Right forelimb (tissue), 1 donor: ENCODE results near the gene RHBDD1.
"Not testable (repeated sequence)": the region's sequence is repeated elsewhere in the genome, so short reads cannot be mapped to it uniquely, and the experiment has no call there.

Experiments
- DNase-seq: peaks from one replicate; pipeline ENCODE4 v3.0.0-alpha.2; 2018

Gene RHBDD1

DNA sequence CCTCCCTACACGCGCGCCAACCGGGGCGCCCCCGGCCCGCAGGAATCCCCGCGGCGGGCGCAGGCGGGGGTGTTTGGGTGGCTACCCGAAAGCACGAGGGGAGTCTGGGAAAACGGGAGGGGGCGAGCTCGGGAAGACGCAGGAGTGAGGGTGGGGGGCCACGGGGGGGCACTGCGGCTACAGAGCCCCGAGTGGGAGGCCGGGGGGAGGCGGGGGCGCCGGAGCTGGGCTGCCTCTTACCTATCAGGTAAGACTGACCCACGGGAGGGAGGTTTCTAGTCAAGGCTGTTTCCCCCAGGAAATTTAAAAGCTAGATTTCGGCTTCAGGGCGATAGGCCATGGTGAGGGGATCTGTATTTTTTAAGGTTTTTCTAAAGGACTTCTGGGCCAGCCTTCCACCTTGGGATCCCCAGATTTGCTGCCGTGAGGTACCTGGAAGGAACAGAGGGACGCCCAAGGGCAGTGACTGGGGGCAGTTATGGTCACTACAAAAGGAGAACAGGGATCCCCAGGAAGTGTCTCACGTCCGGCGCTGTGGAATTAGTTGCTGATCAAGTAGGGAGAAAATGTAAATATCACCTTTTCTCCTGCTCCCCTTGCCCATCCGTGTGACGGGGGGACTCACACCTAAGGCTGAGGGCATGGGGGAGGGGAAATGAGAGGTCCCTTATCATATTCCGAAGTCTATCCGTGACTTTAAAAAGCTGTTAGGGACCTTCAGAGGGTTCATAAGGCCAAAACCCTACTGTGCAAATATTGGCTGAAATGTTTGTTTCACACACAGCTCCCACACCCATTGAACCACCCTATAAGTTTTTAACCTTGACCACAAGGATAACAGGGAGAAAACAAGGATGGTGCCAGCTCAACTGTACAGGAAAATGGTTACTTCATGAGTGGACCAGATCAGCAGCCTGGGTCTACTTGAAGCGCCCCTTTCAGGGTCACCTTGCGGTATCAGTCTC is 35.6 kb upstream of the RHBDD1 start:
- no peak for DNase-seq

DNA sequence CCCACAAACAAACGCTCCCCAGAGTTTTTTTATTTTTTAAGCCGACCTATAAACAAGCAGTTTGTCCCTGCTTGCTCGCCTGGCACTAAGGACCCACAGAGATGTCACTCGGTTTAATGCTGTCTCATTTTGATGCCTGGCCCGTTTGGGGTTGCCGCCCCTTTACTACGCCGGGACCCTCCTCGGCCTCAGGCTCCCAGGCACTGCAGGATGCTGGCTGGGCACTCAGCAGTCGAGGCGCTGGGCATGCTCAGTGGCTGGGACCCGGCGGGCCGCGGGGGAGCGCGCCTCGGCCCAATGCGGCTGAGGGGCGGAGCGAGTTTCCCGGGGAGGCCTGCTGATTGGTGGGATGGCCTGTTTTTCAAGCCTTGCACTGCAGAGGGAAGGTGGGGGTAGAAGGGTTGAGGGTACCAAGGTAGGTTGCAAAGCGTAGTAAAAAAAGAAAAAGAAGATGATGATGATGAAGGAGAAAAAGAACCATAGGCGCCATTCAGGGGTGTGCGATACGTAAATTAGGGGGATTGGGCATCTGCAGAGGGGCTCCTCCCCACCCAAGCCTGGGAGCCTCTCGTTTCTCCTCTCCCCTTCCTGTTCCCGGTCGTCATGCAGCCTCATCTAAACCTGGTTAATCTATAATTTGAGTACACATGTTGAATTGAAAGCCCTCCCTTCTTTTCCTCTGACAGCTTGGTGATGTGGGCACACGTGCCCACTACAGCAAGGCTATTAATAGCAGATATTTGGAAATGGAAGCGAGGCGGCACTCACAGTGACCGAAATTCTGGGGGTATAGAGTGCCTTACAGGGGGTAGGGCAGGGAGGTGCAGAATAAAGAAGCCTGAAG is 34.7 kb upstream of the RHBDD1 start:
- peak; percentile 86 for DNase-seq

DNA sequence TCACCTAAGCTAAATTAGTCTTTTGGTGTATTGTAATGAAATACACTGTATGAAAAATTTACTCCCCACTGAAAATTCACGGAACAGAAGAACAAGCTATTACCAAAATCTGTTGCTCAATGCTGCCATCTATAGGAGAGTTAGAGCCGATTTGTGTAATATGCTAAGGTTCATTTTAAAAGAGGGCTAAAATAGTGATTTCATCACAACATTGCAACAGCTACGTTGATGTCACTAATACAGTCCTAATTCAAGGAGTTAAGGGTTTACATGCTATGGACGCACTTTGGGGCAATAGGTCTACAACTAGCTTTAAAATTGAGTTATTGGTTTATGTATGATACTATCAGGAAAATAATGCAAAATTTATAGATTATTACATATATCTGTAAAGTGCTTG is 33.3 kb upstream of the RHBDD1 start:
- DNase-seq, result no peak

DNA sequence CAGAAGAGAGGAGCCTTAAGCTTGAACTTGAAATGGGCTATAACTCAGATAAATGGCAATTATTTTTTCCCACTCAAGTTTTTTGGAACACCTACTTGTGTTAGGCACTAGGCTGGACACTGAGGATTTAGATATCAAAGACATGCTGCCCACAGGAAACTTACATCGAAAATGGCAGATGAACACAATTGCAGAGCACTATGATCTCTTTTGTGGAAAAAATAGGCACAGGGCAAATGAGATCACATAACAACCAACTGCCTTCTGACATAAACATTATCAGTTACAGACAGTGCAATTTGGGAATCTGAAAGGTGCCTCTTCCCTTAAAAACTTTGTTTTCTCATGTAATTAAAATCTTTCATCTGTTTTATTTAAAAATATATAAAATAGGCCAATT is 32.4 kb upstream of the RHBDD1 start:
- DNase-seq, result no peak

DNA sequence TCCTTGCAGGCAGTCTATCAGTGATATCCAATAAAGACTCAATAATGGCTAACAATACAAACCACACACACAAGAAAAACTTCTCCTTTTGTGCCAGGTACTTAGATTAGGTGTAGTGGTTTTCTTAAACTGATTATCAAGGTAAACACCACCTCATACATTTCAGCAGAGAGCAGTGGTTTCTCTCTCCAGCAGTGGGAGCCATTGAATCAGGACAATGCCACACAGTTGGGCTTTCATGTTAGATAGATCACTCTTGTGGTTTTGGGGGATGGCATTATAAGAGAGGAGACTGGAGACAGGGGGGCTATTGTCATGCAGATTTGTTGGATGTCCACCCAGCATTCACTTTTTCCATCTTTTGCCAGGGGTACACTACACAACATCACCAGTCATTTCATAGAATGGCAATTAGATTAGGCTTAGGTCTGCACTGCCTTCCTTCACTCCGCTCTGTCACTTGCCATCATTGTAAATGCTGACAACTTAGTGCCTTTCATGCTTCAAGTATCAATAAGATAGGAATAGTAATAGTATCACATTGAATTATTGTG is 22.6 kb upstream of the RHBDD1 start:
- no peak for DNase-seq

DNA sequence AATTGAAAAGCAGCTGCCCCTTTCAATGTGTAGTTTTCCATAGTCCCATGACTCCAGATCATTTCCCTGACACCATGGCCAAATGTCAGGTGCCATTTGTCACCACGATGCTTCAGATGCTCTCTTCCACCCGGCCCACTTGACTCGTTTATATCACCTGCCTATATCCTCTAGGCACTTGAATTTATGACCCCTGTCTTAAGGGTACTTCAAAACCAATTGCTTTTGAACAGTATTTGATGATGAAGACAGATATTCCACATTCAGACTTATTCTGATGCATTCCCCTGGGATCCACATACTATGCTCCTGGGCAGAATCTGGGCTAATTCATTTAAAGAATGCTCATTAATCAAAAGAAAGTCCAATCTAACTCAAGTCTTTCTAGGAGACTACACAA is 16.9 kb upstream of the RHBDD1 start:
- DNase-seq, result no peak

DNA sequence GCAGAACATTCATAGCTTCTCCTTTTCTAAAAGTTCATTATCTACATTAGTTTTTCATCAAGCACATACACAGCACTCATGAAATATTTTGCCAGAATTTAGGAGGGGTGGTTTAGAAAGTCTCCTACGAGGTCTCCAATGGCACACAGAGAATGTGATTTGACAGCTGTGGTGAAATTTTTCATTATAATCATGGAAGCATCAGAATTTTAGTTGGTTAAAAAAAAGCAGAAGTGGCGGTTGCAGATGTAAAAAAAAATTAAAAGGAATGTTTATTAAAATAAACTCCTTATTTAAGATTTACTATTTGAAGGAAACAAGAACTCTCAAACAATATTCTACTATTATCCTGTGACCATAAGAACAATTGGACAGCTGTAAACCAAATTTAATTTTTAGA is 10.8 kb upstream of the RHBDD1 start:
- no peak for DNase-seq

DNA sequence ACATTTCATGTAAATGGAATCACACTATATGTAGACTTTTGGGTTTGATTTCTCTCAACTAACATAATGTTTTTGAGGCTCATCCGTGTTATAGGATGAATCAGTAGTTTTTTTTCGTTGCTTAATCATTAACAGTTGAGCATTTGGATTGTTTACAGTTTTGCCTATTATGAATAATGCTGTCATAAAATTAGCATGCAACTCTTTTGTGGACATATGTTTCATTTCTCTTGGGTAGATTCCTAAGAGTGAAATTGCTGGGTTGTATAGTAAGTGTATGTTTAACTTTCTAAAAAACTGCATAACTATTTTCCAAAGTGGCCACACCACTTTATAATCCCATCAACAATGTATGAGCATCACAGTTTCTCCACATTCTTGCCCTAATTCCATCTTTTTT is 7.7 kb upstream of the RHBDD1 start:
- DNase-seq, result no peak

DNA sequence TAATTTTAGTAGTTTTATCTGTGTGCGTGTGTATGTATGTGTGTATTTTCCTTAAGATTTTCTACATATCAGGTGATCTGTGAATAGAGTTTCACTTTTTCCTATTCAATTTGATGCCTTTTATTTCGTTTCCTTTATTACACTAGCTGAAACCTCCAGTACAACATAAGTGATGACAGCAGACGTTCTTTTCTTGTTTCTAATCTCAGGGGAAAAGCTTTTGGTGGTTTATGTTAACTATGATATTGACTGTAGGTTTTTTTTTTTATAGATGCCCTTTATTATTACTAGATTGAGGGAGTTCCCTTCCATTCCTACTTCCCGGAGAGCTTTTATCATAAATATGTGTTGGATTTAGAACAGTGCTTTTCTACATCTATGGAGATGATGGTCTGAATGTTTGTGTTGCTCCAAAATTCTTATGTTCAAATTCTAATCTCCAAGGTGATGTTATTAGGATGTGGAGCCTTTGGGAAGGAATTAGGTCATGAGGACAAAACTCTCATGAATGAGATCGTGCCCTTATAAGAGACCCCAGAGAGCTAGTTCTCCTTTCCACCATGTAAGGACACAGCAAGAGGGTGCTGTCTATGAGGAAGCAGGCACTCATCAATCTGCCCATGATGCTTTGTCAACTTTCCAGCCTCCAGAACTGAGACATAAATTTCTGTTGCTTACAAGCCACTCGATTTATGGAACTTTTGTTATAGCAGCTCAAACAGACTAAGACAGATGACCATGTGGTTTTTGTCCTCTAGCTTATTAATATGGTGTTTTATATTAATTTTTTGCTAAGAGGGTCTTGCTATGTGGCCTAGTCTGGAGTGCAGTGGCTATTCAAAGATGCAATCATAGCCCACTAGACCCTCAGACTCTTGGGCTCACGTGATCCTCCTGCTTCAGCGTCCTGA is 5.9 kb upstream of the RHBDD1 start:
- DNase-seq, result no peak

DNA sequence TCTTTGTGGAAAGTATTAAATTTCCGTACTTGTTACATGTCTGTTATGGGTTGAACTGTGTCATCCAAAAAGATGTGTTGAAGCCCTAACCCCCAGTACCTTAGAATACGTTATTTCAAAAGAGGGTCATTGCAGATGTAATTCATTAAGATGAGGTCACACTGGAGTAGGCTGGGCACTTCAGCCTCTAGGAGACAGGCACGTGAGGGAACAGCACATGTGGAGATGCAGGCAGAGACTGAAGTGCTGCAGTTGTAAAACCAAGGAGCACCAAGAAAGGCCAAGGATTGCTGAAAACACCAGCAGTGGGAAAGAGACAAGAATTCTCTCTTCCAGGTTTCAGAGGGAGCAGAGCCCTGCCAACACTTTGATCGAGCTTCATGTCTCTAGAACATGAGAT is 4.6 kb upstream of the RHBDD1 start:
- no peak for DNase-seq

DNA sequence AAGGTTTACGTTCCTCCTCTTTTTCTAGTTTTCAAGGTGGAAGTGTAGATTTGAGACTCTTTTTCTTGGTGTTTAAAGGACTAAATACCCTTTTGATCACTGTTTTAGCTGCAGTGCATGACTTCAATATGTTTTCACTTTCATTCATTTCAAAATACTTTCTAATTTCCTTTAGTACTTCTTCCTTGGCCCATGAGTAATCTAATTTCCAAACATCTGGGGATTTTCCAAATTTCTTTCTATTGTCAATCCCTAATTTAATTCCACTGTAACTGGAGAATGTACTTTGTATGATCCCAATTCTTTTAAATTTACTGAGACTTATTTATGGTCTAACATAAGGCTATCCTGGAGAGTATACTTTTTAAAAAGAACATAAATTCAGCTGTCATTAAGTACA is 3.8 kb upstream of the RHBDD1 start:
- no peak for DNase-seq

DNA sequence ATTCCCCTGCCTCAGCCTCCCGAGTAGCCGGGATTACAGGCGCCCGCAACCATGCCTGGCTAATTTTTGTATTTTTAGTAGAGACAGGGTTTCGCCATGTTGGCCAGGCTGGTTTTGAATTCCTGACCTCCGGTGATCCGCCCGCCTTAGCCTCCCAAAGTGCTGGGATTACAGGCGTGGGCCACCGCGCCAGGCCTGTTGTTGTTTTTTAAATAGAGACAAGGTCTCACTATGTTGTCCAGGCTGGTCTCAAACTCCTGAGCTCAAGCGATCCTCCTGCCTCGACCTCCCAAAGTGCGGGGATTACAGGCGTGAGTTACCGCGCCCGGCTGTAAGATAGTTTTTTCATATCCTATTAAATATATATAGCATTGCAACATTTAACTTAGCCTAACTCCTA is 974 bp upstream of the RHBDD1 start:
- DNase-seq, result not testable (repeated sequence)

DNA sequence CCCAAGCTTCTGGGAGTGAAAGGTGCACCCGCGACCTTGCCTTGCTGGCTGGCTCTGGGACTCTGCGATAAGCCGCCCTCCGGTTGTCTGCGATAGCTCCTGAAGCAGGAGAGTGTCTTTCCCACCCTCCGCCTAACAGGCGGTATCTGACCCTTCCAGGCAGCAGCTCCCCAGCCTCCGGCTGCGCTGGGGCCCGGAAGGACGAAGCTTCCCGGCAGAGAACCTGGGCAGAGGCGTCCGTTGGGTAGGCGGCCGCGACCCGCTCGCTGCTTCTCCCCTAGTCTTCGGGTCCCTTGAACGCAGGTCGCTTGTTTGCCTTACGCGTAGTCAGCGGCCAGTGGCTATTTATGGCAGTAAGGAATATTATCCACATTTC is 446 bp upstream of the RHBDD1 start:
- DNase-seq, result no peak

DNA sequence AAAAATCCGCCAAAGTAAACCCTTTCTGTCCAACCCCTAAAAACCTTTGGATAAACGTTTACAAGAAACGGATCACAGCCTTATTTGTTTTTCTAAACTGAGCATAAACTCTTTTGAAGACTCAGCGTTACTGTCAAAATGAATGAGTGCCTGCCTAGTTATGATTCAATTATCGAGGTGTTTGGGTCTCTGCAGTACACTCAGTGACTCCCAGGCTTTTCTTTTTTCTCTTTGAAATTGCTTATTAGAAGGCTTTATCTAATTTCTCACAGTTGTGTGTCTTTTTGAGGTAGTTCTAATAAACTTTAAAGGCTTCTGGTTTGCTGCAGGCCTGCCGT is 663 bp downstream of the RHBDD1 start:
- no peak for DNase-seq

DNA sequence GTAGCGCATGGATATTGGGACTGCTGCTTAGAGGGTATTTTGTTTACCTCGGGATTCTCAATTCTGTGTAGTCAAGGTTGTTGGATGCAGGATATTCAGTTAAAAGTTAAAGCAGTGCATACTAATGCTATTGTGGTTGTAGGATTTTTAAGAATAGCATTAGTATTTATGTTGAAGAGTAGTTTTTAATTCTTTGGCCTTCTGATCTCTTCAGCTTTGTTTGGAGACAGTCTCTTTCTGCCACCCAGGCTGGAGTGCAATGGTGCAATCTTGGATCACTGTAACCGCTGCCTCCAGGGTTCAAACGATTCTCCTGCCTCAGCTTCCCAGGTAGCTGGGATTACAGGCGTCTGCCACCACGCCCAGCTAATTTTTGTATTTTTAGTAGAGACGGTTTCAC is 1.5 kb downstream of the RHBDD1 start:
- no peak for DNase-seq

DNA sequence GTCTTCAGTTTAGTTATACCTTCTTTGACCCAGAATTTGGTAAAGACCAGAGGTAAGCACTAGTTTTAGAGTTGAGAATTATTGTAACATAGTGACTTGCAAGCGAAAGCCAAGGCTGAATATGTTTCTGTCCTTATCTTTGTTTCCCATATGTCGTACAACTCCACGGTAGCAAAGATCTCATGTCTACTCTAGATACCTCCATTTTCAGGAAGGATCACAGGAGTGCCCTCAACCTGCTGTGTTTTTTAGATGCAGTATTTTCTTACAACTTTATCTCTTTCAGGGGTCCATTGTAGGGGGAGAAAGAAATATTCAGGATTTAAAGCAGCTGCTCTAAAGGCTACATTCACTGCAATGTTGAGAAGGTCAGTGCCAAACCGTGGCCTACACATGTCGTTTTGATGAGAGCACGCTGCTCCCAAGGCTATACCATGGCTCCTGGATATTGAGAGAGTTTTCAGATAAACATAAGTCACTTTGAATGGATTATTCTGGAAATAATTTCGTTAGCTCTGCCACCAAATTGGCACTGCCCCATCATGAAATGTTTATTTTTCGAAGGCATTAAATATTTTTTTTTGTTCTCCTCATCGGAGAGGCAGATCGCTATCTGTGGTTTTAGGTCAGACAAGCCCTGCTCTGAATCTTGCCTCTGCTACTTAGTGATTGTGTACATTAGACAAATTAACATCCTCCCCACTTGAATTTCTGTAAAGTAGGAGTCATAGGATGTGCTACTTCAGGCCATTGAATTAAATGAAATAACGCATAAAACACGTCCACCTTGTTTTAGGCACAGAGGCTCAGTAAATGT is 2.1 kb downstream of the RHBDD1 start:
- DNase-seq, result no peak

DNA sequence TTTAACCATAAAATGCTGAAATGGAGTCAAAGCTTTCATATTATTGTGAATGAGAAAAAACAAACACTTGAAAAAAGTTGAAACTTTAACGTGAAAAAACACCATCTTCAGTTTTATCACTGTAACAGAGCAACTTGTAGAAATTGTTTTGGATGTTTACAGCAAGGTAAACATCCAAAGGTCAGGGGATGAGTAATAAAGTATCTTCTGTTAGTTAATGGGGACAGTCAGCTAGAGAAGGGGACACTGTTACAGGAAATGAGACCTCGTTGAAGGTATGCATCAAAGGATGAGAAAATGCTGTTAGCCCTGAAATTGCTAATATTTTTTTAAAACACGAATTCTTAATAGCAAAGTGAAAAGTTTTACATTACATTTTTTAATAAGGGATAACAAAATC is 2.9 kb downstream of the RHBDD1 start:
- DNase-seq, result no peak

DNA sequence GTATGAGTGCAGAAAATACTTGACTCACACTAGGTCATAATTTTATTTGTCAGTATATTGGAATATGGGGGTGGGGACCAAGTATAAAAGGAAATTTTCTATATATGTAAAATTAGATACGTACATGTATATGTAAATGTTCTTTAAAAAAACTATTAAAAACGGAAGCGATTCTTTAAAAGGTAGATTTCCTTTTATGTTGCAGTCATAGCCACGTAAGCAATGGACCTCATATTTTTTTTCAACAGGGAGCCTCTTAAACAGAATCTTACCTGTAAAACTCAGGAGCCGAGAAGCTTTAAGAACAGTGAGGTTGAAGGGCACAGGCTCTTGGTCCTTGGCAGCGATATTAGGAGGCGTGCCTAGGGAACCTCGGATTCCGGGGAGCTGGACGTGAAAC is 3.3 kb downstream of the RHBDD1 start:
- DNase-seq, result no peak

DNA sequence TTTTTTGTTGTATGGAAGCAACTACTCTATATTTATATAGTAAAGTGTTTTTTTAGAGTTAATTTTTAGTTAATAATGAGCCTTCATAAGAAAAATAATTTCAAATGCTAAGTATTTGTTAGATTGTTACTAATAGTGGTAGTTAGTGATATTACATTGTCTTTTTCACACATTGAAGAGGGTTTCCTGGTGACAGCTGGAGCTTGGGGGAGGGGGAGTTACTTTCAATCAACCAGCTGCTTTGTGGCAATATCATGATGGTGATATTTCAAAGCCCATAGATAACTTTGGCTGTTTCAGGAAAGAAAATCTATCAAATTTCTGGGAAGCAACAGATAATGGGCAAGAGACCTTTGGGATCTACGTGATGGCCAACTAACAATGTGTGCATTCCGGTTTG is 4.1 kb downstream of the RHBDD1 start:
- no peak for DNase-seq

DNA sequence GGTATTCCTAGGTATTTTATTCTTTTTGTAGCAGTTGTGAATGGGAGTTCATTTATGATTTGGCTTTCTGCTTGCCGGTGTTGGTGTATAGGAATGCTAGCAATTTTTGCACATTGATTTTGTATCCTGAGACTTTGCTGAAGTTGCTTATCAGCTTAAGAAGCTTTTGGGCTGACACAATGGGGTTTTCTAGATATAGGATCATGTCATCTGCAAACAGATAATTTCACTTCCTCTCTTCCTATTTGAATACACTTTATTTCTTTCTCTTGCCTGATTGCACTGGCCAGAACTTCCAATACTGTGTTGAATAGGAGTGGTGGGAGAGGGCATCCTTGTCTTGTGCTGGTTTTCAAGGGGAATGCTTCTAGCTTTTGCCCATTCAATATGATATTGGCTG is 7.1 kb downstream of the RHBDD1 start:
- DNase-seq, result not testable (repeated sequence)

DNA sequence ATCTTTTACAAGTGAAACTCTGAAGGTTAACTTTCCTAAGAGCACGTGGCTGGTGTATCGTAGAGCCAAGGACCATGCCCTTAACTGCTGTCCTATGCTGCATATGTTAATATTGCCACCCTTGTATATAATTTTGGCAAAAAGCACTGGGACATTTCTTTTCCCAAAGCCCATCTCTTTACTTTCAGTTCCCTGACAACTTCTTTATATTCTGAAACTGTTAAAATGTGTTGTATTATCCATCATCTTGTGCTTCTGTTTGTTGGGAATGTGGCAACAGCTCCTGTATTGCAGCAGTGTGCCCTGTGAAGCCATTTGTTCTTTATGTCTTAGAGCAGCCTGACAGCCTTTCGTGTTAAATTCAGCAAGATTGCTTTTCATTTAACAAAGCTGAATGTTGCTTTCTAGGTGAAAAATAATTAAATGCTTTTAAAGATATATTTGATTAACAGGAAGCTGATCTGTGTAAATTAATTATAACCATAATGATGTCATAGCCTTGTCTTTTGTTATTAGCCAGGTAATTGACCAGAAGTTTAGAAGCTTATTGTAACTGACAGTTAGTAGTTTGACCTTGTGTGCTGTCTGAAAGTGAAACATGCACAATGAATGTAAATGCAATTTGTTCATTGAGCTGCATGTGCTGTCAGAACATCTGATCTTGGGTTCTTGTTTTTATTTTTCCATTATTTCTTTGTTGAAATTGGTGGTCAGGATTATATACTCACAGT is 9.7 kb downstream of the RHBDD1 start:
- no peak for DNase-seq
